Astrocyte (in vitro differentiated cells and primary cell): Measurements from ENCODE around the gene CGN. TPM values are rescaled to one million over a fixed set of nuclear protein-coding genes. Genes with fewer than 3 reads are reported as not detected.

Experiments used
- DNase-seq: peaks from one replicate; pipeline ENCODE4 v3.0.0-alpha.2; 2010; ENCODE audit warnings: low read depth
- FAIRE-seq: peaks from 2 replicates; lab custom pipeline; 2011; peaks lifted over from hg19 to GRCh38; lab: Jason Lieb, UNC
- H2AFZ ChIP-seq: 2 replicates; pipeline ENCODE4 v1.6.0; 2012; ENCODE audit warnings: low read depth, low read length, inconsistent platforms
- H3K27ac ChIP-seq: 2 replicates; pipeline ENCODE4 v1.5.1; 2011; ENCODE audit warnings: low read depth, low read length, inconsistent platforms
- H3K27me3 ChIP-seq: 2 replicates; pipeline ENCODE4 v1.6.0; 2011; ENCODE audit warnings: low read length, inconsistent platforms; ENCODE audit not compliant: insufficient read depth
- H3K36me3 ChIP-seq: 2 replicates; pipeline ENCODE4 v1.5.1; 2011; ENCODE audit warnings: low read length, inconsistent platforms; ENCODE audit not compliant: insufficient read depth
- H3K4me1 ChIP-seq: 2 replicates; pipeline ENCODE4 v1.5.1; 2011; ENCODE audit warnings: low read length, inconsistent platforms; ENCODE audit not compliant: insufficient read depth
- H3K4me2 ChIP-seq: 2 replicates; pipeline ENCODE4 v1.6.0; 2012; ENCODE audit warnings: low read length, inconsistent platforms
- H3K4me3 ChIP-seq: 2 replicates; pipeline ENCODE4 v1.5.1; 2011; ENCODE audit warnings: low read depth, mild to moderate bottlenecking, low read length, inconsistent platforms; ENCODE audit not compliant: insufficient read depth
- H3K79me2 ChIP-seq: 2 replicates; pipeline ENCODE4 v1.6.0; 2012; ENCODE audit warnings: mild to moderate bottlenecking, low read length, inconsistent platforms; ENCODE audit not compliant: insufficient read depth
- H3K9ac ChIP-seq: 2 replicates; pipeline ENCODE4 v1.6.0; 2012; ENCODE audit warnings: mild to moderate bottlenecking, low read length, inconsistent platforms
- H3K9me3 ChIP-seq: 2 replicates; pipeline ENCODE4 v1.5.1; 2012; ENCODE audit warnings: low read depth, mild to moderate bottlenecking, low read length, inconsistent platforms; ENCODE audit not compliant: insufficient read depth
- H4K20me1 ChIP-seq: 2 replicates; pipeline ENCODE4 v1.6.0; 2012; ENCODE audit warnings: low read length, inconsistent platforms; ENCODE audit not compliant: insufficient read depth
- H3K27ac Mint-ChIP-seq: one replicate; pipeline ENCODE4 v1.8.0; 2021; ENCODE audit warnings: mild to moderate bottlenecking, mixed read lengths; ENCODE audit not compliant: unreplicated experiment
- H3K27me3 Mint-ChIP-seq: one replicate; pipeline ENCODE4 v1.8.0; 2021; ENCODE audit warnings: low read depth, mixed read lengths; ENCODE audit not compliant: unreplicated experiment
- H3K36me3 Mint-ChIP-seq: one replicate; pipeline ENCODE4 v1.8.0; 2021; ENCODE audit warnings: low read depth, mixed read lengths; ENCODE audit not compliant: unreplicated experiment
- H3K4me1 Mint-ChIP-seq: one replicate; pipeline ENCODE4 v1.8.0; 2021; ENCODE audit warnings: low read depth, mixed read lengths; ENCODE audit not compliant: unreplicated experiment
- H3K4me3 Mint-ChIP-seq: one replicate; pipeline ENCODE4 v1.8.0; 2021; ENCODE audit warnings: mild to moderate bottlenecking, moderate library complexity, mixed read lengths; ENCODE audit not compliant: unreplicated experiment
- H3K9me3 Mint-ChIP-seq: one replicate; pipeline ENCODE4 v1.8.0; 2021; ENCODE audit warnings: mild to moderate bottlenecking, mixed read lengths; ENCODE audit not compliant: unreplicated experiment
- CTCF ChIP-seq: IDR thresholded peaks from 2 replicates; pipeline ENCODE4 v1.5.1; 2011; ENCODE audit warnings: low read depth, mild to moderate bottlenecking, inconsistent platforms, low read length, moderate library complexity; ENCODE audit not compliant: insufficient read depth
- EZH2 ChIP-seq: IDR thresholded peaks from 2 replicates; pipeline ENCODE4 v1.6.1; 2012; ENCODE audit warnings: mild to moderate bottlenecking, low read length, inconsistent platforms; ENCODE audit not compliant: insufficient read depth
- total RNA-seq: library from RNA; stranded (reverse); gene quantifications from 2 replicates; pipeline ENCODE4 v1.2.1, GENCODE V29; 2021

Gene CGN
- total RNA-seq, 1 donor from 2014 or later: 8.9 TPM

GRCh38 chr1:151578941-151579340, 67.8 kb downstream of the CGN start:
- H3K36me3 Mint-ChIP-seq: peaks cover 55% of the 10 kb centered on the region
- Histone ChIP-seq H3K4me3 (no peak overlapping the region), H3K27ac (peak overlapping the region; percentile 30), H2AFZ (no peak overlapping the region), H3K79me2 (no peaks in the 10 kb centered on the region), H3K9me3 (no peaks in the 10 kb centered on the region), H3K27me3 (no peaks in the 10 kb centered on the region), H3K9ac (no peak overlapping the region), H3K36me3 (peaks cover 17% of the 10 kb centered on the region), H4K20me1 (peaks cover 6% of the 10 kb centered on the region), H3K4me2 (peak overlapping the region; percentile 27), H3K4me1 (peaks cover 20% of the 10 kb centered on the region)
- H3K4me3 Mint-ChIP-seq: no peak overlapping the region
- H3K27me3 Mint-ChIP-seq: no peaks in the 10 kb centered on the region
- H3K9me3 Mint-ChIP-seq: no peaks in the 10 kb centered on the region
- DNase-seq (no peak), FAIRE-seq (no peak)
- no peak for TF ChIP-seq CTCF
- no peak for TF ChIP-seq EZH2
- peaks cover 40% of the 10 kb centered on the region for H3K4me1 Mint-ChIP-seq
- peak overlapping the region; percentile 96 for H3K27ac Mint-ChIP-seq

- no peaks in the 10 kb centered on the region for H3K27me3 ChIP-seq
- no peak for FAIRE-seq
- peak overlapping the region; percentile 96 for H3K27ac Mint-ChIP-seq
- peaks cover 18% of the 10 kb centered on the region for H3K4me1 ChIP-seq
- peak; percentile 74 for DNase-seq
- H3K36me3 Mint-ChIP-seq: peaks cover 52% of the 10 kb centered on the region
- H2AFZ ChIP-seq: no peak overlapping the region
- H3K79me2 ChIP-seq: no peaks in the 10 kb centered on the region
- peaks cover 18% of the 10 kb centered on the region for H3K36me3 ChIP-seq
- H3K4me2 ChIP-seq: peak overlapping the region; percentile 27
- H3K27ac ChIP-seq: peak overlapping the region; percentile 30
- H3K9me3 Mint-ChIP-seq: no peaks in the 10 kb centered on the region
- H3K9me3 ChIP-seq: no peaks in the 10 kb centered on the region
- H3K27me3 Mint-ChIP-seq: no peaks in the 10 kb centered on the region
- H3K4me1 Mint-ChIP-seq: peaks cover 45% of the 10 kb centered on the region
- no peak overlapping the region for H3K9ac ChIP-seq
- TF ChIP-seq EZH2 (no peak), CTCF (no peak)
- H4K20me1 ChIP-seq: peaks cover 6% of the 10 kb centered on the region
- peak overlapping the region; percentile 31 for H3K4me3 Mint-ChIP-seq
- H3K4me3 ChIP-seq: no peak overlapping the region
Observed at GRCh38 chr1:151579436-151580225, 68.4 kb downstream of the CGN start.

- Histone ChIP-seq H3K9me3 (no peaks in the 10 kb centered on the region), H3K79me2 (no peaks in the 10 kb centered on the region), H3K36me3 (peaks cover 18% of the 10 kb centered on the region), H3K27me3 (no peaks in the 10 kb centered on the region), H2AFZ (no peak overlapping the region), H3K4me2 (no peak overlapping the region), H3K4me1 (peaks cover 22% of the 10 kb centered on the region), H3K27ac (no peak overlapping the region), H3K9ac (no peak overlapping the region), H3K4me3 (no peak overlapping the region), H4K20me1 (peaks cover 6% of the 10 kb centered on the region)
- DNase-seq (no peak), FAIRE-seq (no peak)
- Mint-ChIP-seq H3K9me3 (no peaks in the 10 kb centered on the region), H3K27me3 (no peaks in the 10 kb centered on the region), H3K36me3 (peaks cover 34% of the 10 kb centered on the region), H3K4me3 (no peak overlapping the region), H3K27ac (no peak overlapping the region), H3K4me1 (peaks cover 52% of the 10 kb centered on the region)
- TF ChIP-seq CTCF: no peak
- no peak for TF ChIP-seq EZH2
Observed at GRCh38 chr1:151581451-151581850, 70.3 kb downstream of the CGN start.
